NCI-H146 treated with DMSO at 0.1 percent for 48 hours (cell line): Measurements from ENCODE around the gene PRKCH.
A peak's percentile ranks its signal among the peaks of the same experiment; 100 is the strongest.

ENCODE experiments used
- DNase-seq: peaks from one replicate; lab custom pipeline; 2025; ENCODE audit not compliant: unreplicated experiment; lab: John Stamatoyannopoulos, UW

Gene PRKCH

GRCh38 chr14:61540931-61541330 is 219.6 kb downstream of the PRKCH start:
- no peak for DNase-seq

GRCh38 chr14:61542848-61543790 is 221.7 kb downstream of the PRKCH start:
- DNase-seq, result no peak

- no peak for DNase-seq
These were observed 222.6 kb downstream of the PRKCH start for GRCh38 chr14:61543946-61544345.

DNA sequence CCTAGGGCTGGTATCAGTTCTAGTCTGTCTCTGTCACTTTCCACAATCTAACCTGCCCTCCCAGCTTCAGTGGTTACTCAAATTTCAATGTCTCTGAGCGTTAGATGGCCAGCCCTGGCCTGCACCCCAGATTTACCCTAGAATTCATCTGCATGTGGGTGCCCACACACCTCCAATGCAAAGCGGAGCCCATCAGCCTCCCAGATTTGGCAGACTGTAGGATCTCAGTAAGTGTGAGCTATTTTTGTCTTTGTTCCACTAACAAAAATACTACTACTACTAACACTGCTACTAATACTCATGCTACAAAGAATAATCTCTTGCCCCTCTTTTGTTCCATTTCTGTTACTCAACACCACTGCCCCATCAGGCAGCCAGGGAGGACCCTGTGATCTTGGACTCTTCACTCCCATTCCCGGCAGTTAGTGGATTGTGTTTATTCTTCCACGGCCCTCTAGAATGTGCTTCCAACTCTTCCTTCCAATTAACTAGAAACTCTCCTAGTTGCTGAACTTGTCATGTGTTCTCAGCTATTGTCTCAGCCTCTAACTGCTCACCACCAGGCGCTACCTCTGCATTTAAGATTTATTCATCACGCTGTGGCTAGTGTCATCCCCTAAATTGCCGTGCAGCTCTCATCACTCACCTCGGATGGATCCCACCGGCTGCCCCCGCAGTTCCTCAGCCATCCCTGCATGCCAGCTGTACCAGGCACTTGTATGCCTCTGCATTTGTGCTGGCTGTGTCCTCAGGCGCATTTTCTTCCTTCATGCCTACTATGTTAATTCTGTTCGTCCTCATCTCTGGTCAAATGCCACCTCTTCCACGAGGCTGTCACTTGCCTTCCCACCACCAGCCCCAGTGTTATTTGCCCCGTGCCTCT is 223.3 kb downstream of the PRKCH start:
- DNase-seq, result no peak

DNA sequence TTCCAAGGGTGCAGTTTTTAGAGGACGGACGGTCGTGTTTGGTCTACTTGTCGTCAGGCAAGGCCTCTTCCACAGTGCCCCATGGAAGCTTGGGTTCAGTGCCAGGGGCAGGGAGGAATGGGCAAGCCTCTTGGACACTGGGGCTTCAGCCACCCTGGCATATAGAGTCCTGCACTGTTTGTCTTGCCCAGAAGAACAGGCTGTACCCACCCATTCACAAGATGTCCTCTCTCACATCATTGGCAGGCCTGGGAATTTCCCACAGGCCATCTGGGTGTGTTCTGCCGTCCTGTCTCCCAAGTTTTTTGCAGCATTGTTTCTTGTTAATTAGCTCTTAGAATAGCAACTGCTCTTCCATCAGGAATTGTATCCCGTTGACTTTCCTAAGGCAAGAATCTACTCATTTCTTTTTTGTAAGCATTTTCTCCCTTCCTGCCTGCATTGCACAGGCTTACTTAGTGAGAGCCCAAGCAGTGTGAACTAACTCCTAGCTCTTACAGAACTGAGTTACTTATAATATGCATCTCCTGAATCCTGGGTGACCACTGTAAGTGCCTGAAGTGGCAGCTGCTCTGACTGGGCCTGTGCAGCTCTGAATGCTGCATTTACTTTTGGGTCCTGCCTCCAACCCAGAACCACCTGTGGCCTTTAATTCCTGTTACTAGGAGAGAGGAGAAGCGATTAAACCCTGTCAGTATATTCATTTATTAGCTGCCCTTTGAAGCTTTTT is 224.5 kb downstream of the PRKCH start:
- no peak for DNase-seq

GRCh38 chr14:61547186-61548069 is 226.0 kb downstream of the PRKCH start:
- DNase-seq, result no peak

DNA sequence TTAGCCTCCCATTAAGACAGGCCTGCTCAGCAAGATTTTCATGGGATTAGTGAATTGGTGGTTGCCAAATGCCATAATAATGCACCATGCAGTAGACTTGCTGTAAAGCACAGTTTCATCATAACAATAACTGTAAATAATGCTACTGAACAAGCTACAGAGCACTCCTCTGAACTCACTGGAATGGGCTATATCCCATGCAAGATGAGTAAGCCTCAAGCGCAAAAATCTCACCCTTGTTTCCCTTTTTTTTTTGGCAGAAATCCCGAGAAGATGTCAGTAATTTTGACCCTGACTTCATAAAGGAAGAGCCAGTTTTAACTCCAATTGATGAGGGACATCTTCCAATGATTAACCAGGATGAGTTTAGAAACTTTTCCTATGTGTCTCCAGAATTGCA is 228.0 kb downstream of the PRKCH start:
- no peak for DNase-seq

DNA sequence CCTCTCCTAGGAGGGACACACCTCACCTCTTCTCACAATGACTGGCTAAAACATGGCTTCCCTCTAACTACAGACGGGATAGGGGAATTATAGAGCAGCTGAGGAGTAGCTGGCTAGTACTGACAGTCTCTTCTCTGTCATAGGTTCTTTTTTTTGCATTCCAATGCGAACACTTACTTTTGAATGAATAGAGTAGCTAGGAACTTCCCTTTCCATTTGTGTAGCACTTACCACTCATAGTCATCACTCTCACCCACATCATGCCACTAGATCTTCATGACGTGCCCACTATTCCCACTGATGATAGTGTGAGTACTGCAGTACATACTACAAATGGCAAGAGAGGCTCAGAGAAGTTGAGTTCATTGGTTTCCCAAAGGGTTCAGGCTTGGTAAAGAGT is 230.0 kb downstream of the PRKCH start:
- DNase-seq, result no peak

DNA sequence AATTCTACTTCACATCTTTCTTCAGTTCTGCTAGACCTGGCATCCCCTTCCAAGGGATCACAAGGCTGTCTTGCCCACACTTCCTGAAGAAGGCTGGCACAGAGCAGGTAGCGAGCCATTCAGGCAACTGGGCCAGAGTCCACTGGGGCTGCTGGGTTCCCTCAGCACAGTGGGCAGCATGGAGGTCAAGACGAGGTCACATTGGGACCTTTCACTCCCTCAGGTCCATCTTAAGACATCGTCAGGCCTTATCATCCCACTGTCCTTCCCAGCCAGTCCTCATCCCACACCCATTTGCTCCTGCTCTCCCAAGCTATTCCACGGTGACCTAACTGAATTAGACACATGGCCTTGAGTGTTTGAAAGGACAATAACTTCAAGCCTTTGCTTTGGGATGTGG is 230.9 kb downstream of the PRKCH start:
- no peak for DNase-seq

GRCh38 chr14:61553730-61554641 is 232.6 kb downstream of the PRKCH start:
- no peak for DNase-seq

GRCh38 chr14:61555056-61555838 is 233.9 kb downstream of the PRKCH start:
- DNase-seq, result no peak

GRCh38 chr14:61556455-61556854 is 235.1 kb downstream of the PRKCH start:
- DNase-seq, result no peak

DNA sequence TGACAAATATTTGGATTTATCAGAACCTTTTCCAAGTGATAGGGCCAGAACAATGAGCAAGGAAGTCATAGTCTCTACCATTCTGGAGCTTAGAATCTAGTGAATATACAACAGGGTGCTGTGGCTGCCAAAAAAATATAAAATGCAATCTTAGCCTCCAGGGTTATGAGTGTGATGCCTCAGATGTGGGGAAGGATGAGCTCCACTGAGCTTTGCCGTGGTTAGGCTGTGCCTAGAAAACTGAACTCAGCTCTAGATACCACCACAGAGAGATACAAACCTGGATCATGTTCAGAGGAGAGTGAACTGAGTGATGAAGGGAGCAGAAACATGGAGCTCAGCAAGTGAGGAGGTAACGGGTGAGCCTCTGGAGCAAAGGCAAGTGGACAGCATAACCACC is 235.9 kb downstream of the PRKCH start:
- DNase-seq, result no peak

- no peak for DNase-seq
These were observed 236.5 kb downstream of the PRKCH start for GRCh38 chr14:61557854-61558253.

DNA sequence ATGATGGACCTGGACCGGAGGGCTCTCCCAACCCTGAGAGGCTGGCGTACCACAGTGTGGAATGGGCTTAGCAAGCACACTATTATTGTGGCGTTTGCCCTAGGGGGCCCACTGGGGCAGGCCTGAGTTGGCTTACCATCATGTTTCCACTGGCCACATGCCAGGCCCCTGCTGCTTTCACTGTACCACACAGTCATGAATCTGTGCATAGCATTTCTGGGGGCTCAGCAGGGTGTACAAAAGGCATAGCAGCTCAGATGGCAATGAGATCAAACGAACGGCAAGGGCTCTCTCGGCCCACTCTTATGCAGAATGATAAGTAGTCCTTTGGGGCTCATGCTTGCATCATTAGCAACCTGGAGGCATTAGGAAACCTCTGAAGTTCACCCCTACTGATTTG is 236.9 kb downstream of the PRKCH start:
- DNase-seq, result peak; percentile 40

DNA sequence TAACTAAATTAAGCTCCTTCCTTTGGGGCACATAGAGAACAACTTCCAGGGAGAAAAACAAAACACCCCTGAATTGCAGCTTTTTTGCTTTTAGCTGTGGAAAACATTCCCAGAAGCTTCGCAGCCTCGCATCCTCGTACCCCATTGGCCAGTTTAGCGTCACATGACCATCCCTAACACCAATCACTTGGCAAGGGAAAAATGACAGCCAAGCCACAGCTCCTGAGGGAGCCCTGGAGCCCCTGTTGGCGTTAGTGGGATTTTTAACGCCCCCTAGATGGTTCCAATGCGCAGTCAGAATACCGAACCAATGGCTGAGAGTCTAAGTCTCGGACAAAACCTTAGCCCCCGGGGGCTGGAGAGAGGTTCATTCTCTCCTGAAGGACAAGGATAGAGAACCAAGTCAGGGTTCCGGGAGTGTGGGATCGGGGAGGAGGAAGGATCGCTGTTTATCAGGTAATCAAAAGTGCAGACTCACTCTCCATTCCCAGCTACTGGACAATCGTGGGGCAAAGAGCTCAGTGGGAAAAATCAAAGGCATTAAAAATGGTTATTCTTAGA is 238.3 kb downstream of the PRKCH start:
- no peak for DNase-seq

DNA sequence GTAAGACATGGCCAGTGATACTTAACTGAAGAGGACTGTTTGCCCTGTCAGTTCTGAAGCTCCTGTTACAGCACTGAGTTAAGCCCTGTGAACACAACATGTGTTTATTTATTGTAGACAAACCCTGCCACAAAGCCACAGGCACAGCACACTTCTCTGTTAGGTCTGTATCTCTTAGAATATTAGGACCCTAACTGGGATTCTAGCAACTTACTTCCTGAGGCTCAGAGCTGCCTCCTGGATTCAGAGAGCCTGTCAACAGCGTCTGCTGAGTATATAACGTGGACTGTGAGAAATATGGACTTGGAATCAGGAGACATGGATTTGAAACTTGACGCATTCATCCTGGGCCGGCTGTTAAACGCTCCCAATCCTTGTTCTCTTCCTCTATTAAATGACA is 238.9 kb downstream of the PRKCH start:
- no peak for DNase-seq

- DNase-seq, result no peak
These were observed 239.7 kb downstream of the PRKCH start for GRCh38 chr14:61561104-61561503.
